DND-41 (cell line): ENCODE measurements around the gene TM4SF20.

ENCODE experiments used
- CTCF ChIP-seq: IDR thresholded peaks from 2 replicates; pipeline ENCODE4 v1.5.1; 2012; ENCODE audit warnings: borderline replicate concordance, low read length, moderate library complexity, mild to moderate bottlenecking; ENCODE audit not compliant: poor library complexity, severe bottlenecking; ENCODE audit errors: extremely low read depth
- EZH2 ChIP-seq: IDR thresholded peaks from 3 replicates; pipeline ENCODE4 v1.6.1; 2012; ENCODE audit warnings: borderline replicate concordance, low read depth, mild to moderate bottlenecking, moderate library complexity, low read length, inconsistent platforms; ENCODE audit not compliant: severe bottlenecking

DNA sequence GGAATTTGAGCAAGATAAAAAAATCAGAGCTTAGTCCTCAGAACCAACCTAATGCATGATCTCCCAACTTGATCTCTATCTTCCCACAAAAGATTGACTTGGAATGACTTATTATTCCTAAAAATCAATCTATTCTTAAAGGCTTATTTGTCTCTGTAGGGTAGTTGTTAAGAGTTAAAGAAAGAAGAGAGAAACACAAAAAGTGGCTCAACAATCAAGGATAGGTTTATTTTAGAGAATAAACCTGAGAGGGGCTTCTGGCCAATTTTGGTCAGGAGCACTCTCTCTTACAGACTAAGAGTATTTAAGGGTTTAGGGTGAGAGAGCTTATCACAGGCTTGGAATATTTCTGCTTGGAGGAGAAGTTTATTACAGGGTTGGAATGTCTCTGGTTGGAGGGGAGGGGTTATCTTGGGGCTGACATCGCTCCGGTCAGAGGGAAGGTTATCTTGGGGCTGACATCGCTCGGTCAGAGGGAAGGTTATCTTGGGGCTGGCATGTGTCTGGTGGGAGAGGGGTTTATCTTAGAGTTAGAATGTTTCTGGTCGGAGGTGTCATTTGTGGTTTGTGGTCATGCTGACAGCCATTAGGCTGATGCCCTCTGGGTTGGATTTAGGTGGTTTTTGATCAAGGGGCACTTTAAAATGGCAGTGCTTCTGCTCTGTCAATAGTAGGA, 56.4 kb downstream of the TM4SF20 start:
- TF ChIP-seq CTCF, result no peak
- no peak for TF ChIP-seq EZH2
